Activated naive CD8-positive, alpha-beta T cell treated with anti-CD3 and anti-CD28 coated beads, Interleukin-2, amount 10 ng/mL, durations not matched to agents 7 days and 5 days (primary cell): ENCODE results near the gene RNF220. TPM values are rescaled to one million over a fixed set of nuclear protein-coding genes. Genes with fewer than 3 reads are reported as not detected.

Source experiments
- ATAC-seq: fragments of 150-1000 bp; cut with Tn5 transposase; one replicate; pipeline ENCODE4 v1.10.0; 2021; ENCODE audit warnings: low read depth, moderate library complexity
- POLR2A ChIA-PET: fragments of 350-600 bp; sonication (Branson Sonifier 250); formaldehyde crosslinking; loops from one replicate; lab custom pipeline; 2021; ENCODE audit warnings: antibody characterized with exemption; lab: Charles Lee
- DNase-seq: peaks from one replicate; pipeline ENCODE4 v3.0.0; 2021
- H3K27ac Mint-ChIP-seq: one replicate; pipeline ENCODE4 v1.8.0; 2022; ENCODE audit warnings: mild to moderate bottlenecking, mixed read lengths
- H3K27me3 Mint-ChIP-seq: one replicate; pipeline ENCODE4 v1.8.0; 2022; ENCODE audit warnings: mild to moderate bottlenecking, moderate library complexity, mixed read lengths
- H3K36me3 Mint-ChIP-seq: one replicate; pipeline ENCODE4 v1.8.0; 2021; ENCODE audit warnings: mild to moderate bottlenecking, mixed read lengths
- H3K4me1 Mint-ChIP-seq: one replicate; pipeline ENCODE4 v1.8.0; 2021; ENCODE audit warnings: mixed read lengths
- H3K4me3 Mint-ChIP-seq: one replicate; pipeline ENCODE4 v1.8.0; 2022; ENCODE audit warnings: mild to moderate bottlenecking, moderate library complexity, mixed read lengths
- H3K9me3 Mint-ChIP-seq: one replicate; pipeline ENCODE4 v1.8.0; 2021; ENCODE audit warnings: mixed read lengths
- total RNA-seq, 2 experiments: library from RNA; stranded (reverse); gene quantifications; one replicate each; pipeline ENCODE4 v1.2.3, GENCODE V29; 2021

RNF220 gene
- total RNA-seq, 2 experiments from 2014 or later = 91.3 to 94.4 TPM

DNA sequence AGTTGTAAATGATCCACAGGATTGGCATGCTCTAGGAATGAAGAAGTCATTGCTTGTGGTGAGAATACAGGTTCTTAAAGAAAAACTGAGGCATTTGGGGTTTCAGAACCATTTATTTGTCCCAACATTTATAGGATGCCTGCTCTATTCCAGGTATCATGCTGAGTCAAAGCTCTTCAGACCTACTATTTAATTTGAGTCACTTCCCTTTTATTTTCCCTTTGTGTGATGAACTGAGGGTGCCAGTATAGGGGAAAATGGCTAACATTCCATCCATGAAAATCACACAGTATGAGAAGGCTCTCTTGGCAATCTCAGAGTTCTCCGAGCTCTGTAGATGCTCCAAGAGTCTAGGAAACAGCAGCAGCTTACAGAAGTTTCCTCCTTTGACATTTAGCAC is 110.4 kb downstream of the RNF220 start:
- H3K27ac Mint-ChIP-seq = no peak overlapping the region
- H3K9me3 Mint-ChIP-seq = no peaks in the 10 kb centered on the region
- peaks cover 28% of the 10 kb centered on the region for H3K27me3 Mint-ChIP-seq
- H3K4me3 Mint-ChIP-seq = no peak overlapping the region
- POLR2A ChIA-PET = no interaction called here
- no peaks in the 10 kb centered on the region for H3K36me3 Mint-ChIP-seq
- peaks cover 4% of the 10 kb centered on the region for H3K4me1 Mint-ChIP-seq
- ATAC-seq (no peak), DNase-seq (no peak)

DNA sequence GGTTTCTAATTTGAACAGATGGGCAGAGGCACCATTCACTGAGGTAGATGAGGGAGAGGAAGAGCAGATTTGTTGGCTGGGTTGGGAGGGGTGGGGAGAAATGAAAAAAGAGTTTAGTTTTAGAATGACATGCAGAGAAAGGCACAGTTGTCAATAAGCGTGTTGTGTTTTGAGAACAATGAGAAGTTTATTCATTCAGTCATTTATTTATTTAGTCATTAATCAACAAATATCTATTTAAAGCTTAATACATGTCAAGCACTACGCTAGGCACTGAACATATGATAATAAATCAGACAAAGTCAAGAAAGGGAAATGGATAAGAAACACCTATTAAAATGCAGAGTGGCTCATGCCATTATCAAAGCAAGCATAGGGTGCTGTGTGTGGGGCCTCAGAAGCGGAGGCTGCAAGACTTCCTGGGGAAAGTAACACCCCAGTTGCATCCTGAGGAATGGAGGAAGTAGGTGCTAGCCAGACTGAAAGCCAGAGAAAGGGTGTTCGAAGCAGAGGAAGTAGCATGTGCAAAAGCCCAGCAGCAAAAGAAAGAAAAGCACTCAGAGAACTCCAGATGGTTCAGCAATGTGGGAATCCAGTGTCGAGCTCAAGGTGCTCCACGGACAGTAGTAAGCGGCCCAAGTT is 114.1 kb downstream of the RNF220 start:
- H3K36me3 Mint-ChIP-seq = no peaks in the 10 kb centered on the region
- H3K27me3 Mint-ChIP-seq = peaks cover 21% of the 10 kb centered on the region
- ATAC-seq = no peak
- no peak overlapping the region for H3K27ac Mint-ChIP-seq
- no peaks in the 10 kb centered on the region for H3K9me3 Mint-ChIP-seq
- peaks cover 3% of the 10 kb centered on the region for H3K4me1 Mint-ChIP-seq
- POLR2A ChIA-PET = no interaction called here
- no peak for DNase-seq
- H3K4me3 Mint-ChIP-seq = no peak overlapping the region

DNA sequence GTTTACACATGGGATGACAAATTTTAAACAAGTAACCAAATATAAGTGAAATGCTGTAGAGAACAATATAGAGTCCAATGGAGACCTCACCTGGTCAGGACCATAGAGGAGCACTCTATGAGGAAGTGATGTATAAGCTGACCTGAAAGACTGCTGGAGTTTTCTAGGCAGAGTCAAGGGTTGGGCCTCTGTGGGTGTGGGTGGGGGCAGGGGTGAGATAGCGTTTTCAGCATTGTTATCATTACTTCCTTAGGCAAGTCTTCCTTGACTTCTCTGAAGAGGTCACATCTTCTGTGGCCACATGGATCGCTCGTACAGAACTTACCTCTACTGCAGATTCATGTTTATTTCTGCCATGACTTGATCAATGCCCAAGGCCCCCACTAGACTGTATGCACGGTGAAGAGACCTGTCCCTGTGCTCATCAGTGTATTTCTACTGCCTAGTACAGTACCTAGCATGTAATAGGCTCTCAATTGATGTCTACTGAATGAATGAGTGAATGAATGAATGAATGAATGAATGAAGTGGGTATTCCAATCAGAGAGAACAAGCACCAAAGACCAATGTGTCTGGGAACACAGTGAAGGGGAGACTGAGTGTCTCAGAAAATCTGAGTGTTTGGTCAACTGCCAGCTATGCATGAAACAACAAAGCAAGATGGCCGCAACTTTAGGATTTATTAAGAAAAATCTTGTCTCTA is 116.5 kb downstream of the RNF220 start:
- Mint-ChIP-seq H3K4me1 (peaks cover 3% of the 10 kb centered on the region), H3K4me3 (no peak overlapping the region), H3K27me3 (peaks cover 8% of the 10 kb centered on the region), H3K36me3 (no peaks in the 10 kb centered on the region), H3K27ac (no peak overlapping the region), H3K9me3 (no peaks in the 10 kb centered on the region)
- POLR2A ChIA-PET = no interaction called here
- no peak for ATAC-seq
- DNase-seq = no peak

DNA sequence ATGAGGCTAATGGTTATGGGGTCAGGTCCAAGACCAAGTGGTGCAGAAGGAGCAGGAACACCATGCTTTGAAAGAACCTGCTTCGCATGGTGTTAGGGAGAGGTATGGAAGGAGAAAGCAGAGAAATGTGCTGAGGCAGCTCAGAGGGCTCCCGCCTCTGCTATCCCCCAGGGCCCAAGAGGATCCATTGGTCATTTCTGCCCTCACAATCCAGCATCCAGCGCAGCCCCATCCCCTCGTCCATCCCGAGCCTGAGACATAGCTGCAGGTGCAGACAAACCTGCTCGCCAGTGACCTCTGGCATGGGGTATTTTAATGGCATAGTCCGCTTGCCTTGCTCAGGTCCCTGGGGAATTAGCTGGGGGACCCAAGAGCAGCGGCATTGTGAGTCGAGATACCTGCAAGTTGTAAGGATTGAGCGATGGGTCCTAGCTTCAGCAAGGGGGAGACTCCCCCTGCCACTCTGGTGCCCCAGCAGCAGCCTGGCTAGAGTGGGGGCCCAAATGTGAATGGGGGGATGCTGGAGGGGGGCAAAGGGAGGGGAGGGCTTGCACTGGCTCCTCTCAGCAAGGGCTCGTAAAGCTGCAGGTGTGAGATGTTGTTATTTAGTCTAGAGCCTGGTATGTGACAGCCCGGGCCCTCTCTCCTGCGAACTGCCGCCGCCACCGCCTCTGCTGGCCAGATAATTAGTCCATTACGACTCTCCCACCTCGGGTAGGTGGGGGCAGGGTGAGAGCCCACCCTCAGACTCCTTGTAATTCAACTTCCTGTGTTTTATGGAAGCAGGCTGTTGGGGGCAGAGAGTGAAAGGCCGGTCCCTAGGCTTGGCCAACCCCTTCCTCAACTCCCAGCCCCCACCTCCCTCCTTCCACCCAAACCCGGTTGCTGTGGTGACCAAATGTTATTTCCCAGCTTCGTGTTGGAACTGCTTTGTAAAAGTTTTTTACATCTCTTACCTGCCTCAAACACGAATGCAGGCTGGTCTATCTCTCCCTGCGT is 118.8 kb downstream of the RNF220 start:
- no peak overlapping the region for H3K4me3 Mint-ChIP-seq
- peaks cover 3% of the 10 kb centered on the region for H3K4me1 Mint-ChIP-seq
- no peak overlapping the region for H3K27ac Mint-ChIP-seq
- no peak for DNase-seq
- POLR2A ChIA-PET = no interaction called here
- no peaks in the 10 kb centered on the region for H3K36me3 Mint-ChIP-seq
- ATAC-seq = no peak
- peaks cover 2% of the 10 kb centered on the region for H3K27me3 Mint-ChIP-seq
- H3K9me3 Mint-ChIP-seq = no peaks in the 10 kb centered on the region

DNA sequence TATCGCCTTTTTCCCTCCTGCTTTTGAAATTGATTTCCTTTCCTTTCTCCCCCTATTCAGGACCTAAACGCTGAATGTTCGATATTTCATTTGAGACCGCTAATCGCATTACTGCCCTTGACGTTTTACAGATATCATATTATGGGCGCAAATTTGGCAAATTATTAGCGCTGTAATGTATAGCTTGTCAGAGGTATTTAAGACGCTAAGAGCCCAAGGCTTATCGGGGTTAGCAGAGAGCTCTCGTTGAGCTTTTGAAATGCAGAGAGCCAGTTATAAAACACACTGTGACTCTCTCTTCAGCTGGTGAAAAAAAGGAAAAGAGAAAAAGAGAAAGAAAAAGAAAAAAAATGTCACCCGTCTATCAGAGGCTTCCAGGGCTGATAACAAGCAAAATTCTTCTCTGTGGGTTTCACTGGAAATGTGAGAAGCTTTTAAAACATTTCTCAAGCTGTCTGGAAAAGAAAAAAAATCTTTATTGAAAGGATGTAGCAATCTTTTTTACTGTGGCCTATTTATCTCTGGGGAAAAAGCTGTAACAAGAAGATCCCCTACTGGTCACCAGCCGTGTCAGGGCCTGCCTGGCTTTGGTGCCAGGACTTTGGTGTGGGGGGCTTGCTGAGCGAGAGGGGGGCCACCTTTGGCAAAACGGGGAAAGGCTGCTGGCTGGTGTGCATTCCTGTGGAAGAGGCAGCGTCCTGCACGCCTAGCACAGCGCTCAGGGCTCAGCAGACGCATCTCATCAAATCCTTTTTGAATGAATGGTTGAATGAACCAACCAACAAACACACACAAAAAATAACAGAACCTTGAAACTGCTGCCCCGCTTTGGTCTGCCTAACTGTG is 119.8 kb downstream of the RNF220 start:
- POLR2A ChIA-PET = no interaction called here
- ATAC-seq (no peak), DNase-seq (no peak)
- Mint-ChIP-seq H3K9me3 (no peaks in the 10 kb centered on the region), H3K4me1 (no peaks in the 10 kb centered on the region), H3K36me3 (no peaks in the 10 kb centered on the region), H3K27ac (no peak overlapping the region), H3K4me3 (no peak overlapping the region), H3K27me3 (no peaks in the 10 kb centered on the region)

DNA sequence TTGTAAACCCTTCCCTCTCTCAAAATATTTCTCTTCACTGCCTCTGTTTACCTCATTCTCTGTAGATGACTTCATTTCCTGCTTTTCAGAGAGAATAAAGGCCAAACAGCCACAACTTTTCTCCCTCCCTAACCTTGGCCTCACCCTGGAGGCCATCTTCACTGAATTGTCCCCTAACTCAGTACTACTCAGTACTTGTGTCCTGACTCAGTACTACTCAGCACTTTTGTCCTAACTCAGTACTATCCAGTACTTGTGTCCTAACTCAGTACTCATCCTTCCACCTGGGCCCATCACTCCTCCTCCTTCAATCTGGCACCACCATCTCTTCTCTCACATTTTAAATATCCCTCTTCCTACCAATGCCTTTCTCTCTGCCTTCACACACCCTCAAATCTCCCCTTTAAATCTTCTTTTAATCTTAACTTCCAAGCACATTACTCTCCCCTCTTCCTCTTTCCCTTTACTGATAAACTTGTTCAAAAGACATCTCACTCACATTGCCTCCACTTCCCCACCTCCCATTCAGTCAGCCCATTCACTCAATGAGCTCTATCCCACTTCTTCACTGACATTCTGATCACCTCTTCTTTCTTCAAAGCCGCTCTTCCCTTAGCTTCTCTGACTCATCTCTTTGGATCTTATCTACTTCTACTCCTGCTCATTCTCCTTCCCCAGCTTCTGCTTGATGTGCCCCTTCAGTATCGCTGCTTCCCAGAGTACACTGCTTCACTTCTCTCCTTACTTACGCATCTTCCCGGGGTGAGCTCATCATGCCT is 121.4 kb downstream of the RNF220 start:
- H3K9me3 Mint-ChIP-seq = no peaks in the 10 kb centered on the region
- no peaks in the 10 kb centered on the region for H3K4me1 Mint-ChIP-seq
- ATAC-seq = no peak
- no peaks in the 10 kb centered on the region for H3K36me3 Mint-ChIP-seq
- no peak for DNase-seq
- H3K27ac Mint-ChIP-seq = no peak overlapping the region
- no peak overlapping the region for H3K4me3 Mint-ChIP-seq
- no peaks in the 10 kb centered on the region for H3K27me3 Mint-ChIP-seq
- POLR2A ChIA-PET = no interaction called here

DNA sequence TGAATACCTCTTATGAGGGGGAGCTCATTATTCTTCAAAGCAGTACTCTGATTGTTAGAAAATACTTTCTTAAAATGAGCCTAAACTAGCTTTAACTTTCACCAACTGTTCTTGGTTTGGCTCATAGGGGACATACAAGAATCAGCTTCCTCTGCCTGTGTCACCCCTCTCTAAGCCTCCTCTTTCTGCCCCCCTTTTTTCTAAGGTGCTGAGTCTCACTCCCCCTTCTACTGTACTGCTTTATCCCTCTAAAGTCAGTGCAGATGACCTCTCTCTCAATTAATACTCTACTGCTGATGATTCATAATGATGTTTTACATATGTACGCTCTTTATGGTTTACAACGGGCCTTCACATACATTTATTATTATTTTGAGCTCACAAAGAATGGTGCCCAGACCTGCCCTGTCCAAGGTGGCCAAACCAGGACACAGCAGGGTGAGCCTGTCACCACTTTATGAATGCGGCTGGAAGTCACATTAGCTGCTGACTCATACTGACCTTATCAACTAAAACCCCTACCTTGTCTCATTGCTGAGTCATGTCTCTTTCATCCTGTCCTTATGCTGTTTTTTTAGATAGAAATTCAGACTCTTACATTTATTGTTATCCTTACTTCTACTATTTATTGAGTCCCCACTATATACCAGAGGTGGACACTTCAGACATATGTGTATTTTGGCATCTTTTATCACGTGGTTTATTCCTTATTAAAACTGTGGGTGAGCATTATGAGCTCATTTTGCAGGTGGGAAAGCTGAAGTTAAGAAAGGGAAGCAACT is 126.9 kb downstream of the RNF220 start:
- H3K4me3 Mint-ChIP-seq = no peak overlapping the region
- H3K27ac Mint-ChIP-seq = no peak overlapping the region
- H3K36me3 Mint-ChIP-seq = no peaks in the 10 kb centered on the region
- H3K9me3 Mint-ChIP-seq = no peaks in the 10 kb centered on the region
- DNase-seq = no peak
- no peaks in the 10 kb centered on the region for H3K27me3 Mint-ChIP-seq
- ATAC-seq = no peak
- POLR2A ChIA-PET = no interaction called here
- no peaks in the 10 kb centered on the region for H3K4me1 Mint-ChIP-seq

DNA sequence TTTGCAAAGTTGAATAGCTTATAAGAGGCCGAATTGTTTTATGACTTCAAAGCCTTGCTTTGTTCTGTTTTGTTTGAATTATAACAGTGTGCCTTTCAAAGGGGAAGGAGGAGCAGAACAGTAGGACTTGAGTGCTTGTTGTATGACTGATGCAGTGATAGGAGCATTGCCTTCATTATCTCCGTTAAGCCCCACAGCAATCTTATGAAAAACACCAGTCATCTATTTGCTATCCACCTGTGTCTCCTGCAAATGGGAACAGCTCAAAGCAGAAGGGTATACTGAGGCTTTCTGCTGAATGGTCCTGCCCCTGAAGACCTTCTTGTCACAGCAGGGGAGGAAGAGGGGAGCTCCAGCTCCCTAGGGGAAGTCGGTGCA is 127.5 kb downstream of the RNF220 start:
- ATAC-seq = no peak
- H3K4me3 Mint-ChIP-seq = no peak overlapping the region
- H3K36me3 Mint-ChIP-seq = no peaks in the 10 kb centered on the region
- H3K27me3 Mint-ChIP-seq = no peaks in the 10 kb centered on the region
- POLR2A ChIA-PET = no interaction called here
- no peaks in the 10 kb centered on the region for H3K4me1 Mint-ChIP-seq
- no peak overlapping the region for H3K27ac Mint-ChIP-seq
- DNase-seq = no peak
- H3K9me3 Mint-ChIP-seq = no peaks in the 10 kb centered on the region

DNA sequence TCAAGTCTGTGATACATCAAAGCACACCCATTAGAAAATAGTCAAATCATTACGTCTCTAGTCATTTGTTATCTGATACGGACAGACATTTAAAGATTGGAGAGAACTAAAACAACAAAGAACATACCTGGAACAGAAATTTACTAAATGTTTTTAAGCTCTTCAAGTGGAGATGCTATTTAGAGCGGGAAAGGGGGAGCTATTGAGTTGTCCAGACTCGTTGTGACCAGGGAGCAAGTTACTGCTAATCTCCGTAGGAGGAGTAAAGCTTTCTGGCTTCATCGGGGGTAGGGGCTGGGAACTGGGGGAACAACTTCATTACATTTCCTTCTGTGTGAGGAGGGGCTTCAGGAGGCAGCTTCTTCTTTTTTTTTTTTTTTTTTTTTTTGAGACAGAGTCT is 129.7 kb downstream of the RNF220 start:
- ATAC-seq (no peak), DNase-seq (no peak)
- POLR2A ChIA-PET = interaction anchor here (0.7 kb wide), 1 partner anchor 811 kb away, joined by 3 read pairs; no protein-coding TSS in a partner anchor
- no peaks in the 10 kb centered on the region for H3K4me1 Mint-ChIP-seq
- H3K27me3 Mint-ChIP-seq = peaks cover 3% of the 10 kb centered on the region
- no peak overlapping the region for H3K4me3 Mint-ChIP-seq
- no peaks in the 10 kb centered on the region for H3K9me3 Mint-ChIP-seq
- H3K27ac Mint-ChIP-seq = no peak overlapping the region
- no peaks in the 10 kb centered on the region for H3K36me3 Mint-ChIP-seq

DNA sequence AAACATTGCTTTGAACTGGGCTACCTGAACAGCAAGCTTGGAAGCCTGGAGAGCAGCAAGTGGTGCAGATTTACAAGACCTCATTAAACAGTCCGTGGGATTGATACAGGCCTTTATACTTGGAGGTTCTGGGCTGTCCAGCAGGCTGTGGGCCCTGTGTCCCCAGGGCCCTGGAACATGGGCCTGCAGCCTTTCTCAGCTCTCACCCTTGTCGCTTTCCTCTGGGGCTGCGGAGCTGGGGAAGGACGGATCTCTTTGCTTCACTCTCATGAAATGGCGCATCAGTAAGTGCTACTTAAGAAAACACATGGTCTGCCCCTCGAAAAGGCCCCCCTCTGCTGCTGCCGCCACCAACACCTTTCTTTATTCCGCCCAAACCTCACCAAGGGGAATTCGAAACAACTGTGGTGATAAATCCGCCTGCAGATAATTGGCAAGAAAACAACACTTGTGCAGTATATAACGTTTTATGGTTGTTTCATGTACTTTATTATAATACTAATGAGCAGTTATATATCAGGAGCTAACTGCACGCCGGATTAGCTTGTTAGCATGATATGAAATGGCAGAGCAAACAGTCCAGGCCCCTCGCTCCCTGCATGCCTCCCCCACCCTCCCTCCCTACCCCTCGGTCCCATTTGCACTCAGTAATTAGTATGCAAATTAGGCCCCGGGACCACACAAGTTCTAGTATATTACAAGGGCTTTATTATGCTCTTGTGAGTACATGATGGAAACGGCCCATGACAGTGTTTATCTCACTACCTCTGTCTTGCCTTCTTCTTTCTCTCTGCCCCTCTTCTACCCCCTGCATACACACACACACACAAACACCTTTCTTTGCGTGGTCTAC is 131.5 kb downstream of the RNF220 start:
- no peak for DNase-seq
- Mint-ChIP-seq H3K4me3 (no peak overlapping the region), H3K27me3 (peaks cover 3% of the 10 kb centered on the region), H3K4me1 (no peaks in the 10 kb centered on the region), H3K36me3 (no peaks in the 10 kb centered on the region), H3K27ac (no peak overlapping the region), H3K9me3 (no peaks in the 10 kb centered on the region)
- POLR2A ChIA-PET = no interaction called here
- no peak for ATAC-seq

DNA sequence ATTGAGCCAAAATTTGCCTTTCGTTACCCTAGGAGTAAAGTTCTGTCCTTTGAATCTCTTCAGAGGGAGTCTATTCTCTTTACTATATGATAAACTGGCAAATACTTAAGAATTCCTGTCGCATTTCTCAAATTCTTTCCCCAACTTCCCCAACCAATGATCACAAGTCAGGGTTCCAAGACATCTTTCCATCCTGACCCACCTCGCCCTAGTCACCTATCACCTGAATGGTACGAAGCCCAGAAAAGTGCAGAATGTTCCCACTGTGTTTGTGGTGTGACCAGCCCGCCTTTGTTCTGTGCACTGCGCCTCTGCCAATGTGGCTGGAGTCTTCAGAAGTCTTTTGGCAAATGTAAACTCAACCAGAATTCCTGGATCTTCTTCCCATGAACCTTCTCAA is 132.5 kb downstream of the RNF220 start:
- H3K36me3 Mint-ChIP-seq = no peaks in the 10 kb centered on the region
- DNase-seq (no peak), ATAC-seq (no peak)
- no peaks in the 10 kb centered on the region for H3K9me3 Mint-ChIP-seq
- no peak overlapping the region for H3K27ac Mint-ChIP-seq
- H3K4me3 Mint-ChIP-seq = no peak overlapping the region
- no peaks in the 10 kb centered on the region for H3K4me1 Mint-ChIP-seq
- H3K27me3 Mint-ChIP-seq = peaks cover 5% of the 10 kb centered on the region
- POLR2A ChIA-PET = no interaction called here
